GM12878 (cell line): ENCODE measurements around the gene AKR1C3. TPM values are rescaled to one million over a fixed set of nuclear protein-coding genes. Genes with fewer than 3 reads are reported as not detected.

Source experiments
- ATAC-seq: fragments of 200-7000 bp; cut with Tn5 transposase; 3 replicates; pipeline ENCODE4 v1.9.1; 2020; ENCODE audit warnings: mild to moderate bottlenecking, moderate library complexity
- BruUV-seq: library from RNA; stranded (reverse); fragments of 400-500 nt; replicated peaks from 2 replicates; lab custom pipeline; 2021; lab: Mats Ljungman, UMichigan
- CTCF ChIA-PET: fragments of 300-600 bp; sonication (Branson Sonifier 250); formaldehyde crosslinking; extraction: SDS; loops from one replicate; lab custom pipeline; 2021; ENCODE audit warnings: inconsistent platforms; lab: Yijun Ruan, JAX
- POLR2A ChIA-PET: fragments of 350-600 bp; formaldehyde crosslinking; extraction: SDS; loops from one replicate; lab custom pipeline; 2021; ENCODE audit warnings: inconsistent platforms; lab: Charles Lee
- RAD21 ChIA-PET: fragments of 300-600 bp; sonication (Branson Sonifier 250); formaldehyde crosslinking; loops from one replicate; lab custom pipeline; 2023; ENCODE audit warnings: antibody characterized with exemption; ENCODE audit not compliant: unreplicated experiment; lab: Charles Lee
- SMC1A ChIA-PET: fragments of 300-600 bp; sonication (Branson Sonifier 250); formaldehyde crosslinking; loops from one replicate; lab custom pipeline; 2023; ENCODE audit not compliant: unreplicated experiment, uncharacterized antibody; lab: Charles Lee
- DNase-seq: peaks from one replicate; pipeline ENCODE4 v3.0.0-alpha.2; 2011; ENCODE audit warnings: low read depth, low spot score
- FAIRE-seq: peaks from 3 replicates; lab custom pipeline; 2011; peaks lifted over from hg19 to GRCh38; lab: Jason Lieb, UNC
- H2AFZ ChIP-seq: 2 replicates; pipeline ENCODE4 v1.6.0; 2011; ENCODE audit warnings: low read depth, low read length, control low read depth; ENCODE audit not compliant: control insufficient read depth
- H3K27ac ChIP-seq: 2 replicates; pipeline ENCODE4 v1.5.1; 2011; ENCODE audit warnings: control low read depth; ENCODE audit not compliant: control insufficient read depth, insufficient read depth
- H3K27me3 ChIP-seq, 2 experiments: replicated peaks in 1 of 2; 2 replicates each; pipeline versions ENCODE4 v1.6.0 to v1.6.1; 2011; ENCODE audit warnings: low read length in 1 of 2; ENCODE audit not compliant: control insufficient read depth in 2 of 2, insufficient read depth in 2 of 2
- H3K36me3 ChIP-seq, 2 experiments: 2 replicates each; pipeline ENCODE4 v1.5.1; 2011; ENCODE audit warnings: low read length in 1 of 2; ENCODE audit not compliant: control insufficient read depth in 2 of 2, insufficient read depth in 2 of 2
- H3K4me1 ChIP-seq: 2 replicates; pipeline ENCODE4 v1.6.1; 2011; ENCODE audit warnings: mild to moderate bottlenecking, low read length, moderate library complexity, mixed read lengths; ENCODE audit not compliant: control insufficient read depth, insufficient read depth
- H3K4me2 ChIP-seq: 2 replicates; pipeline ENCODE4 v1.6.0; 2011; ENCODE audit warnings: control low read depth; ENCODE audit not compliant: control insufficient read depth, insufficient read depth
- H3K4me3 ChIP-seq: fragments of 200-600 bp; sonication (generic); 2 replicates; pipeline ENCODE4 v1.5.1; 2016
- H3K79me2 ChIP-seq: 2 replicates; pipeline ENCODE4 v1.6.0; 2011; ENCODE audit warnings: low read length; ENCODE audit not compliant: control insufficient read depth, insufficient read depth
- H3K9ac ChIP-seq: 2 replicates; pipeline ENCODE4 v1.8.0; 2011; ENCODE audit warnings: low read length, control low read depth, mixed read lengths; ENCODE audit not compliant: control insufficient read depth, insufficient read depth
- H3K9me3 ChIP-seq: replicated peaks from 3 replicates; pipeline ENCODE4 v1.5.1; 2011; ENCODE audit warnings: mild to moderate bottlenecking, low read length; ENCODE audit not compliant: control insufficient read depth, insufficient read depth
- H4K20me1 ChIP-seq: 2 replicates; pipeline ENCODE4 v1.6.0; 2011; ENCODE audit not compliant: control insufficient read depth, insufficient read depth
- ASH2L ChIP-seq: fragments of 300-600, 200-600 bp; sonication (generic); IDR thresholded peaks from 2 replicates; pipeline ENCODE4 v1.6.1; 2017; ENCODE audit warnings: low read depth, mild to moderate bottlenecking, borderline replicate concordance
- JUNB ChIP-seq: IDR thresholded peaks from 2 replicates; pipeline ENCODE4 v1.6.1; 2016; ENCODE audit warnings: antibody characterized with exemption, mild to moderate bottlenecking
- RUNX3 ChIP-seq: IDR thresholded peaks from 2 replicates; pipeline ENCODE4 v1.6.1; 2012; ENCODE audit warnings: low read length, inconsistent platforms
- SREBF1 ChIP-seq: IDR thresholded peaks from 2 replicates; pipeline ENCODE4 v1.6.1; 2012; ENCODE audit warnings: mild to moderate bottlenecking, low read length
- TAF1 ChIP-seq: IDR thresholded peaks from 2 replicates; pipeline ENCODE4 v1.6.1; 2011; ENCODE audit warnings: mild to moderate bottlenecking, low read depth, low read length, borderline replicate concordance
- ZBTB4 ChIP-seq: fragments of 450-650 bp; formaldehyde crosslinking; IDR thresholded peaks from 2 replicates; pipeline ENCODE4 v1.4.0; 2022; ENCODE audit warnings: mild to moderate bottlenecking, moderate library complexity
- WGBS: methylation state at CpG from one replicate; pipeline ENCODE4 v1.1.6; 2016; ENCODE audit warnings: low lambda C conversion rate; ENCODE audit not compliant: insufficient replicate concordance, insufficient coverage; ENCODE audit errors: missing lambda C conversion rate; 5-methylcytosine and 5-hydroxymethylcytosine counted together
- in situ Hi-C: fragments of 300-500 bp; cut with MboI; formaldehyde crosslinking; loops from 9 replicates; pipeline ENCODE4 v1.14.3; 2018; ENCODE audit warnings: mixed read lengths
- intact Hi-C: fragments of 100-400 bp; cut with micrococcal nuclease; formaldehyde crosslinking; loops from one replicate; pipeline ENCODE4 v1.14.2; 2022; ENCODE audit not compliant: unreplicated experiment
- polyA plus RNA-seq, 11 experiments: library from polyadenylated mRNA; depleted of rRNA in 4 of 11; unstranded in 6 of 11; stranded (reverse) in 5 of 11; fragments of >200 nt; fragmentation: Nextera tagmentation in 4 of 11; fragmentation: Illumina TruSeq in 1 of 11; extraction: Ambion mirVana in 4 of 11; extraction: Trizol in 1 of 11; gene quantifications; 1 replicate in 1 of 11; 2 replicates in 10 of 11; pipeline versions ENCODE4 v1.2.1 to v1.2.3, GENCODE V29; 2011 to 2016; ENCODE audit warnings: inconsistent platforms in 2 of 11, missing spikeins in 2 of 11, low read depth in 1 of 11
- total RNA-seq, 4 experiments: library from RNA; depleted of rRNA in 3 of 4; stranded (reverse); fragments of >200 nt in 3 of 4; fragmentation: Illumina TruSeq in 1 of 4; extraction: Trizol in 1 of 4; gene quantifications; 2 replicates each; pipeline versions ENCODE4 v1.2.1 to v1.2.3, GENCODE V29; 2013 to 2021
- TF ChIP-seq, protein P1 (sequence below): IDR thresholded peaks from 2 replicates; pipeline ENCODE4 v1.6.1; 2012; ENCODE audit warnings: low read depth, low read length, improper control_type of control experiment

The AKR1C3 gene
- total and polyA plus RNA-seq, 10 of the 15 experiments (the other 5 are each of a cell fraction or from before 2014, with no cell fraction given) = 0.26 to 0.35 TPM; not detected in 8

DNA sequence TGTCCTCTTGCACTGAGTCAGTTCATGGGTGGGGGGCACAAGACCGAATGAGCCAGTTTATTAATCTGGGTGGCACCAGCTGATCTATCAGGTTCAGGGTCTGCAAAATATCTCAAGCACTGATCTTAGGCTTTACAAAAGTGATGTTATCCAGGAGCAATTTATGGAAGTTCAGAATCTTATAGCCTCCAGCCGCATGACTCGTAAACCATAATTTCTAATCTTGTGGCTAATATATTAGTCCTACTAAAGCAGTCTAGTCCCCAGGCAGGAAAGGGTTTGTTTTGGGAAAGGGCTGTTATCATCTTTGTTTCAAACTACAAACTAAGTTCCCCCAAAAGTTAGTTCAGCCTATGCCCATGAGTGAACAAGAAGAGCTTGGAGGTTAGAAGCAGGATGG, 56.9 kb downstream of the AKR1C3 start:
- H4K20me1 ChIP-seq = no peaks in the 10 kb centered on the region
- no peak for TF ChIP-seq JUNB
- no peak for TF ChIP-seq ASH2L
- TF ChIP-seq, protein P1, sequence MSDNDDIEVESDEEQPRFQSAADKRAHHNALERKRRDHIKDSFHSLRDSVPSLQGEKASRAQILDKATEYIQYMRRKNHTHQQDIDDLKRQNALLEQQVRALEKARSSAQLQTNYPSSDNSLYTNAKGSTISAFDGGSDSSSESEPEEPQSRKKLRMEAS = no peak
- TF ChIP-seq RUNX3 = no peak
- TF ChIP-seq TAF1 = no peak
- no peak for TF ChIP-seq ZBTB4 (CRISPR knock-in tag)
- TF ChIP-seq SREBF1 = no peak
- TF ChIP-seq, all 136 proteins: peak for 0
- Histone ChIP-seq H3K4me3 (no peak overlapping the region), H3K27me3 (no peaks in the 10 kb centered on the region), H3K9me3 (no peaks in the 10 kb centered on the region), H3K9ac (no peak overlapping the region), H3K27ac (no peak overlapping the region), H3K36me3 (no peaks in the 10 kb centered on the region), H3K4me2 (no peak overlapping the region), H3K79me2 (no peaks in the 10 kb centered on the region), H3K4me1 (no peaks in the 10 kb centered on the region), H2AFZ (no peak overlapping the region)
- 61% methylated on average over 3 of the region's 3 CpGs for WGBS
- ChIA-PET CTCF (no interaction called here), POLR2A (no interaction called here), SMC1A (interaction anchor here (0.6 to 1.1 kb wide), 2 partner anchors 16 to 209 kb away, joined by 3 read pairs; no protein-coding TSS in a partner anchor), RAD21 (no interaction called here)
- BruUV-seq = no TSS peak
- in situ Hi-C loops = no loop called here
- FAIRE-seq (no peak), DNase-seq (no peak), ATAC-seq (no peak)
- intact Hi-C loops = no loop called here
